Measurements from ENCODE around the gene SHROOM3.
"Not testable (repeated sequence)": the region's sequence is repeated elsewhere in the genome, so short reads cannot be mapped to it uniquely, and the experiment has no call there.

The SHROOM3 gene

GRCh38 chr4:76447393-76447851 lies 12.4 kb downstream of the SHROOM3 start:
- DNase-seq = no peak

DNA sequence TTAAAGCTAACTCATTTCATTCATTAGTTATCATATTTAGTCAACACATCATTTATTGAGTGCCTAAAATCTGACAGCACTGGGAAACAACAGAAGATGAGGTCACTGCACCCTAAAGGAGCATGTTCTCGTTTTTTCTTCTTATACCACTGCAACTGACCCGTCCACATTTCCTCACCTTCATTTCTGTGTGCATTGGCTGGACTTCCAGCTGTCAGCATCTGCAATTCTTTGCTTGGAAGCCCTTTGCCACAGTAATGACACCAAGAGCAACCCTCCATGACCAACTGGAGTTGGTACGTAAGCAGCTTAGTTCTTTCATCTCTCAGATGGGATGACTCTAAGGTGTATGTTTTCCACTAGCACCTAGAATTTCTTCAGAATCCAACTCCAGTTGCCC lies 13.2 kb downstream of the SHROOM3 start:
- no peak for DNase-seq

DNA sequence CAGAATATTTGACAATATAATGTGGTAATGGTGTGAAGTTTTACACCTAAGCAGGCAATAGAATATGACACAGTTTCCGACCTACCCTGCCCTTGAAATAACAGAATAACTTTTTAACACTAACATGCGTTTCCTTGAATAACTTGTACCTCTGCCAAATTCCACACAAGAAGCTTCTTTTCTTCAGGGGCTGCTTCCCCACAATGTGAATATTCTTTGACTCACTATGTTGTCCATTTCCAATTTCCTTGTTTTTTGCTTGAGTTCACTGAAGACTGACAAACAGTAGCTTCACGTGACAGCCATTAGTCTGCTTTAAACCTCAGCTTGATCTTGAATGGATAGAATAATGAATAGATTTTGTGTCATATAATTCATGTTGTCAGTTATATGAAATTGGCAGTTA lies 14.3 kb downstream of the SHROOM3 start:
- no peak for DNase-seq

GRCh38 chr4:76449833-76450232 lies 14.8 kb downstream of the SHROOM3 start:
- no peak for DNase-seq

DNA sequence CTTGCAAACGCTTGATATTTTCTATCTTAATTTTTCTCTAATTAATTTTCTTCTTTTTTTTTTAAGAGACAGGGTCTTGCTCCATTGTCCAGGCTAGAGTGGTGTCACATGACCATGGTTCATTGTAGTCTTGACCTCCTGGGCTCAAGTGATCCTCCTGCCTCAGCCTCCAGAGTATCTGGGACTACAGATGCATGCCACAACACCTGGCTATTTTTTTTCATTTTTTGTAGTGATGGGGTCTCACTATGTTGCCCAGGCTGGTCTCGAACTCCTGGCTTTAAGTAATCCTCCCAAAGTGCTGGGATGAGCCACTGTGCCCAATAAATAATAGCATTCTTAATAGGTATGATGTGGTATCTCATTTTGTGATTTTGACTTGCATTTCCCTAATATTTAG lies 18.2 kb downstream of the SHROOM3 start:
- DNase-seq = no peak

DNA sequence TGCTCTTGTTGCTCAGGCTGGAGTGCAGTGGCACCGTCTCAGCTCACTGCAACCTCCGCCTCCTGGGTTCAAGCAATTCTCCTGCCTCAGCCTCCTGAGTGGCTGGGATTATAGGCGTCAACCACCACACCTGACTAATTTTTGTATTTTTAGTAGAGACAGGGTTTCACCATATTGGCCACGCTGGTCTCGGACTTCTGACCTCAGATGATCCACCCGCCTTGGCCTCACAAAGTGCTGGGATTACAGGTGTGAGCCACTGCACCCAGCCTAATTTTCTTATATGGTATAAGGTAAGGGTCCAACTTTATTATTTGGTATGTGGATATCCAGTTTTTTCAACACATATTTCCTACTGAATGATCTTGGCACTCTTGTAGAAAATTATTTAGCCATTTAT lies 19.0 kb downstream of the SHROOM3 start:
- DNase-seq = not testable (repeated sequence)

GRCh38 chr4:76457885-76458284 lies 22.9 kb downstream of the SHROOM3 start:
- no peak for DNase-seq

- no peak for DNase-seq
Measured at GRCh38 chr4:76458297-76458696, 23.3 kb downstream of the SHROOM3 start.

DNA sequence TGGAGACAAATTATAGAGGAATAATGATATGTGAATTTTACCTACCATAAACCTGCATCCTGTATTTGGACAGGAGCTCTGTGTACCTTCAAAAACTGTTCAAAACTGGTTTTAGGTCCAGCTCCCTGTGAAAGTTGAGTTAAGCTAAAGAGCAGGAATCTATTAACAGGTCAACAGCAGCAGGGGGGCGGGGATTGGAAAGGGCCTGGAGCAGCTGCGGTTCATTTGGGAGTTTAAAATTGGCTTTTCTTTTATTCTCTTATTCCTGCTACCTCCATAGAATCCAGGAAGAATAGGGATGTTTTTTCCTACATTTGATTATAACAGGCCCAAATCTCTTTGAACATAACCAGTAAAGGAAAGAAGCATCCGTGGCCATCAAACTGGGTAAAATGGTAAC lies 23.8 kb downstream of the SHROOM3 start:
- no peak for DNase-seq

DNA sequence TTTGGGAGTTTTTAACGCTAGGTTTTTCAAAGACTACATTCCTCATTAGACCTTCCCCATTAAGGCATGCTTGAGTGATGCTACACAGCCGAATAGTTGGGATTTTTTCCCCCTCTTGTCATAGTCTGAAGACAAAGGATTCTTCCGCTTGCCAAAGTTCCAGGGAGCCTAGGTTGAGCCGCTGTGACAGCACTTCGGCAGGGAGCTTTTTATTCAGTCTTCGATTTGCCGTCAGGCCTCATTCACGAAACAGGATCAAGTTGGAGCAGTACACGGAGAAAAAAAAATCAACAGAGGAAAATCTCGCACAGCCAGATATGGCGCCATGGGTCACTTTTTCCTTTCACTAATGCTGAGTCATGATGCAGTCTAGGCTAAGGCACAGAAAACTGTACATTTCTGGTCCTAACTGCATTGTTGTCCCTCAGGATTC lies 24.3 kb downstream of the SHROOM3 start:
- no peak for DNase-seq

DNA sequence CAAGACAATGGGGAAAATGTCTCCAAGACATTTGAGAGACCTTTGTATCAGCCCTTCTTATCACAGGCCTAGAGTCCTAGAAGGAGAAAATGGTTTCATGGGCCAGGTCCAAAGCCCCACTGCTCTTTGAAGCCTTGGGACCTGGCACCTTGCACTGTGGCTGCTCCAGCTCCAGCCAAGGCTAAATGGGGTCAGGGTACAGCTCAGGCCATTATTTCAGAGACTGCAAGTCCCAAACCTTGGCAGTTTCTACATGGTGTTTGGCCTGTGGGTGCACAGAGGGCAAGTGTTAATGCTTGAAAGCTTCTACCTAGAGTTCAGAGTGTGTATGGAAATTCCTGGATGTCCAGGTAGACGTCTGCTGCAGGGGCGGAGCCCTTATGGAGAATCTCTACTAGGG lies 28.5 kb downstream of the SHROOM3 start:
- no peak for DNase-seq

DNA sequence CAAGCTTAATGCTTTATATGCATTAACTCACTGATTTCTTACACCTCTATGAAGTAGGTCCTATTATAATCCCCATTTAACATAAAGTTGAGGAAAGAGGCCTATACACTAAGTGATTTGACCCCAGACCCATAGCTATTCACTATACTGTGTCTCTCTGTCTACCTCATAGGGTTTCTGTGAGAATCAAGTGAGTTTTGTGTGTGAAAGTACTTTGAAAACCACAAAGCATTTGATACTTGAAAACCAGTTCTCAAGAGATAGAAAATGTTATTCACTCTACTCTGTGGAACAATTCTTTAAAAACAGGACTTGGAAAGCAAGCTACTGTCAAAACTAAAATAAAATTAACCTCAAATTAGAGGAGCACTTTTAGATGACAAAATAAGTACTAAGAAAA lies 35.0 kb downstream of the SHROOM3 start:
- no peak for DNase-seq

DNA sequence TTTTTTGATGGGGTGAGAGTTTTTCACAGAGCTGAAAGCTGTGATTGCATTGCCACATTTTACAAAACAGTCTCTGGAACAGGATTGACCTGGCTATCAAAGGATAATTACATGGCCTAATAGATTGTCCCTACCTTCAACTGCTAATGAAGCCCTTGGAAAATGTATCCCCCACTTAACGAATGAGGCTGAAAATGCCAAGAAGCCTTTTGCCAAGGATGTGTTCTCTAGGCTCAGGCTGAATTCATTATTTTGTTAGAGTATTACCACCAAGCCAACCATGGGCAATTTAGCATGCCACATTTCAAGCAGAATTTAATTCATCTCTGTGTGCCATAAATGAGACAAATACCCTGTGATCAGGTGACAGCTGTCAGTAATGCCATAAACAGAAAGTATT lies 35.5 kb downstream of the SHROOM3 start:
- no peak for DNase-seq

DNA sequence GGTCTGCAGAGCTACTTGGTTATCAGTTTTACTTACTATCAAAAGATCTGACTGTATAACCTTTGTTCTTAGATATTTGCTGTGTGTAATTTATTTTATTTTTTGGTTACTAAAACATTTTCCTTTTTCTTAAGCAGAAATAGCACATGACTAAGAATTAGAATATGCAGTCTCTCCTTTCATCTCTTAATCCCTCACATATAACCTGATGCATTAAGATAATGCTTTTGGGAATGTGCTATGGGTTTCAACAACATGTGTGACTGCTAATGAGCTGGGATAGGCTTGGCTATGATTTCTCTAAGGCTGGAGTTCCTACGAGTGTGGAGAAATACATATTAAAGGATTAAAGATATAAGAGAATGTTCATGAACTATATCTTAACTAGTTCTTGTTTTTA lies 41.5 kb downstream of the SHROOM3 start:
- no peak for DNase-seq

- DNase-seq = no peak
Measured at GRCh38 chr4:76484654-76485053, 49.6 kb downstream of the SHROOM3 start.

DNA sequence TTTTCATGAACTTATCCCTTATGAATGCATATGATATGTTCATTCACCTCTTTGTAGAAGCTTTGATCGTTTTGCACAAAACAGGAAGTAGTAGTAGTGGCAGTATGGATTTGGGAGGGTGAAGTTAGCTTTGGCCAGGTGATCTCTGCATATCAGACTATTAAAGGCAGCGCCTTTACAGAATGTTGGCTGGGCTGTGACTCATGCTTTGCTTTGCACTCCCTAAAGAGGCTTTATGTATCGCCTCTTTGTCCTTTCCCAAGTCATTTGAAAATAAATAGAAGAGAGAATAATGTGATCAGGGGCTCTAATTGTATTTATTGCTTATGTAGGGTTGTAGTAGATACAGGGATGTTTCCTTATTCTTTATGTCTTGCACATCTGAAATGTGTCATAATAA lies 50.4 kb downstream of the SHROOM3 start:
- no peak for DNase-seq

- DNase-seq = no peak
Measured at GRCh38 chr4:76486588-76487276, 51.7 kb downstream of the SHROOM3 start.

- no peak for DNase-seq
Measured at GRCh38 chr4:76487621-76488020, 52.6 kb downstream of the SHROOM3 start.

GRCh38 chr4:76488455-76488854 lies 53.4 kb downstream of the SHROOM3 start:
- DNase-seq = no peak

- no peak for DNase-seq
Measured at GRCh38 chr4:76488888-76489685, 54.1 kb downstream of the SHROOM3 start.

- DNase-seq = no peak
Measured at GRCh38 chr4:76489686-76490161, 54.7 kb downstream of the SHROOM3 start.

- no peak for DNase-seq
Measured at GRCh38 chr4:76492055-76492454, 57.0 kb downstream of the SHROOM3 start.

DNA sequence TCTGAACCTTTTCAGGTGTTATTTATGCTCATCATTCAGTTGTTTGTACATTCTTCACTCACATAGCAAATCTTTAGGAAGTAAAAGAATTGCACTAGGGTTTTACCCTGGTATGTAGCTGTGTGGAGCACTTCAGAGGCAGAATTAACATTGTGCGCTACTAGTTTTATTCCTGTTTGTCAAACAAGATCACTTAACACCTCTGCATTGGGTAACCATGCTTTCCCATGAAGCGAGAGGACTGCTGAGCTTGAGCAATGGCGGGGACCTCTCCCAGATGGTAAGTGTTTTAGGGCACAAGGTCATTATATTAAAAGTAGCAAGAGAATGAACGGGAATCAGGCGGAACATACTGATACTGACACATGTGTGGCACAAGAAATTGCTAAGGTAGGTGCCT lies 59.2 kb downstream of the SHROOM3 start:
- DNase-seq = no peak

All from effector CD8-positive, alpha-beta T cell (primary cell).